ES-I3 (cell line): Measurements from ENCODE around the gene DCXR.
"Not testable (repeated sequence)": the region's sequence is repeated elsewhere in the genome, so short reads cannot be mapped to it uniquely, and the experiment has no call there.

Experiments used
- H3K36me3 ChIP-seq: 2 replicates; pipeline ENCODE4 v1.6.1; 2013; ENCODE audit warnings: mild to moderate bottlenecking, low read length, control low read depth, moderate library complexity; ENCODE audit not compliant: insufficient read depth
- H3K4me1 ChIP-seq: 2 replicates; pipeline ENCODE4 v1.6.1; 2013; ENCODE audit warnings: mild to moderate bottlenecking, control low read depth, low read length; ENCODE audit not compliant: insufficient read depth
- H3K9ac ChIP-seq: 2 replicates; pipeline ENCODE4 v1.6.1; 2013; ENCODE audit warnings: low read depth, mild to moderate bottlenecking, low read length, moderate library complexity
- H3K9me3 ChIP-seq: 2 replicates; pipeline ENCODE4 v1.6.1; 2013; ENCODE audit warnings: mild to moderate bottlenecking, low read length, moderate library complexity; ENCODE audit not compliant: control insufficient read depth, insufficient read depth

Gene DCXR

DNA sequence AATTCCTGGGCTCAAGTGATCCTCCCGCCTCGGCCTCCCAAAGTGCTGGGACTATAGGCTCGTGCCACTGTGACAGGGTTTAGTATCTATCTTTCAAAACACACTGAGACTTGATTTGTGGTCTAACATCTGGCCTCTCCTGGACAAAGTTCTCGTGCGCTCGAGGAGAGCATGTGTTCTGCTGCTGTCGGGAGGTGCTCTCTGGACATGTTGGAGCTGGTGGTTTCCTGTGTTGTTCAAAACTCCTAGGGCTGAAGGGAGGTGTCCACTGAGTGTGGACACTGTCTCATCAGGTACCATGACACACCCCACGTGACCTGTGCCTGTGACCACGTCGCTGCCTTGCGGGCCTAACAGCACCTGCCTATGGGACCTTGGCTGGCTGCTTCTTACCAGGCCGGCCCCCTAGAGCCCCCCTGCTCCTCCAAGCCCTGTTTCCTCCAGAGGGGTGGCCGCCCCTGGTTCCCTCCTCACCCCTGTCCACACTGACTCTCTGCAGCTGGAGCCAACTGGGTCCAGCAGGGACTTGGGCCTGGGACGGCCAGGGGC, 8.5 kb upstream of the DCXR start:
- Histone ChIP-seq H3K4me1 (peaks cover 13% of the 10 kb centered on the region; the same call in 1 of the 2 replicates), H3K9ac (no peak overlapping the region), H3K9me3 (no peaks in the 10 kb centered on the region), H3K36me3 (peaks cover 2% of the 10 kb centered on the region; the same call in 1 of the 2 replicates)

DNA sequence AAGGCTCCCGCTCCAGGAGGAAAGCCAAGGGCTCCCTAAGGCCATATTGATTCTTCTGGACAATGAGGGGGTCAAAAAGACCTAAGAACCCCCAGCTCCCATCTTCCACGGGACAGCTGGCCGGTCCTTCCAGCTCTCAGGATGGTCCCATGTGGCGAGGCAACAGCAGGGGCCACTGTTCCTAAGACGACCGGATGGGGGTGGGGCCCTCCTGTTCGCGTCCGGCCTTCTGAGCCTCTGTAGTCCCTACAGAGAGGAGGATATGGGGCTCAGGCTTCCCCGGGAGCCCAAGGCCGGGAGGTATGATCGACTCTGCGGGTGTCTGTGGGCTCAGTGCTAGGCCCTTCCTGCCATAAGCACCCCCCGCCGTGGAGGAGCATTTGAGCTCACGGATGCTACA, 6.0 kb upstream of the DCXR start:
- H3K4me1 ChIP-seq: peaks cover 13% of the 10 kb centered on the region; the same call in 1 of the 2 replicates
- H3K9me3 ChIP-seq: no peaks in the 10 kb centered on the region
- H3K36me3 ChIP-seq: peaks cover 2% of the 10 kb centered on the region; the same call in 1 of the 2 replicates
- H3K9ac ChIP-seq: no peak overlapping the region

DNA sequence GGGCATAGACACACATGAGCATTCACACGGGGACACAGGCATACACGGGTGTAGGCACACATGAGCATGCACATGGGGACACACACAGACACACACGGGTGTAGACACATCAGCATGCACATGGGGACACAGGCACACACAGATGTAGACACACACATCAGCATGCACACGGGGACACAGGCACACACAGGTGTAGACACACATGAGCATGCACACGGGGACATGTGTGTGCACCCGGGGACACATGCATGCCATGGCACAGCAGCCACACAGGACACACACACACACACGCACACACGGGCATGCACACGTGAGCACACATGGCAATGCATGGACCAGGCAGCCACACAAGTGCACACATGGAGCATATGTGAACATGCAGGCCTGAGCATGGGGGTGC, 5.2 kb upstream of the DCXR start:
- no peaks in the 10 kb centered on the region for H3K9me3 ChIP-seq
- H3K9ac ChIP-seq: no peak overlapping the region
- H3K36me3 ChIP-seq: no peaks in the 10 kb centered on the region
- peaks cover 13% of the 10 kb centered on the region; the same call in 1 of the 2 replicates for H3K4me1 ChIP-seq

DNA sequence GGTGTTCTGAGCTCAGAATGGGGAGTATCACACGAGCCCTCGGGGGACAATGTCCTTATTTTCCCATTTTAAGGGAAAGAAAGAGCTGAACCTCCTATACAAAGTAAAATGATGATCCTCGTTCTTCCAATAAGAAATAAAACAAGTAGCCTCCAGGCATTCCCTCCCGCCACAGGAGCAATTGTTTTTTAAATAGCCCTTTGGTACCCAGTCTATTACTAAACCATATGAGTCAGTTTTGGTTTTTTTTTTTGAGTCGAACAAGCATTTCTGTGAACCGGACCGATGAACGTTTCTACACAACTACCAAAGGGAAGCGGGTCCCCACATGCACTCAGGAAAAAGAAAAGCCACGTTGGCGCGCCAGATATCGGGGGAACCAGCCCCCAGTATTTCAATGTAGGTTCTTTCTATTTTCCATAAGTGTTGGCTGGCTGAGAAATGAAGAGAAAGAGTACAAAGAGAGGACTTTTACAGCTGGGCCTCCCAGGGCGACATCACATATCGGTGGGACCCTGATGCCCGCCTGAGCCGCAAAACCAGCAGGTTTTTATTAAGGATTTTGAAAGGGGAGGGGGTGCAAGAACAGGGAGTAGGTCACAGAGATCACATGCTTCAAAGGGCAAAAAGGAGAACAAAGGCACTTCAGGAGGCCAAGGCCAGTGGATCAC, 3.8 kb upstream of the DCXR start:
- H3K36me3 ChIP-seq: no peaks in the 10 kb centered on the region

DNA sequence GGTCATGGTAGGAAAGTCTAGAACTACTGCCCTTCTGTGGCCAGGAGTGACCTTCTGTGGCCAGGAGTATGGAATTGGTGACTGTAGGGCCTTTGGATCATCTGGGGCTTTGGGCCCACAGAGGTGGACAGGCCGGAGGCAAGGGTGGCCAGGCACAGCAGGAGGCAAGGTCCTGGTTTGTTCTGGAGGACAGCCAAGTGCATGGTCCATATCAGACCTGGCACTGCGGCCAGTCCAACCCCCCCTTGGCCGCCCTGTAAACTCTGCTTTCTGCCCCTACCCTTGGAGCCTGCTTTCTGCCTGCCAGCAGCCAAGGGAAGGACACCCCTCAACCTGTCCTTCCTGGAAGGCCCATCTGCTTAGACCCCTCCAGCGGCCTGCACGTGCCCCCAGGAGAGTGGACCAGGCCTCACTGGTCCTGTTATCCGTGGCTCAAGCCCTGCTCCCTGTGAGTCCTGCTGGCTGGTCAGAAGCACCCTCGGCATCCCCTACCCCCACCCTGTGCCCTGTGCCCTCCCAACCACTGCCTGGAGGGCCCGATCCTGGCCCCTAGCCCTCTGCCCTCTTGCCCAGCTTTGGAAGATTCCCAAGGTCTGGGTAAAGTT, 2.3 kb upstream of the DCXR start:
- H3K4me1 ChIP-seq: peaks cover 13% of the 10 kb centered on the region; the same call in 1 of the 2 replicates

More for the DNA sequence above, 3.8 kb upstream of the DCXR start:
- no peak overlapping the region for H3K9ac ChIP-seq
- no peaks in the 10 kb centered on the region for H3K9me3 ChIP-seq
- H3K4me1 ChIP-seq: peaks cover 13% of the 10 kb centered on the region; the same call in 1 of the 2 replicates

DNA sequence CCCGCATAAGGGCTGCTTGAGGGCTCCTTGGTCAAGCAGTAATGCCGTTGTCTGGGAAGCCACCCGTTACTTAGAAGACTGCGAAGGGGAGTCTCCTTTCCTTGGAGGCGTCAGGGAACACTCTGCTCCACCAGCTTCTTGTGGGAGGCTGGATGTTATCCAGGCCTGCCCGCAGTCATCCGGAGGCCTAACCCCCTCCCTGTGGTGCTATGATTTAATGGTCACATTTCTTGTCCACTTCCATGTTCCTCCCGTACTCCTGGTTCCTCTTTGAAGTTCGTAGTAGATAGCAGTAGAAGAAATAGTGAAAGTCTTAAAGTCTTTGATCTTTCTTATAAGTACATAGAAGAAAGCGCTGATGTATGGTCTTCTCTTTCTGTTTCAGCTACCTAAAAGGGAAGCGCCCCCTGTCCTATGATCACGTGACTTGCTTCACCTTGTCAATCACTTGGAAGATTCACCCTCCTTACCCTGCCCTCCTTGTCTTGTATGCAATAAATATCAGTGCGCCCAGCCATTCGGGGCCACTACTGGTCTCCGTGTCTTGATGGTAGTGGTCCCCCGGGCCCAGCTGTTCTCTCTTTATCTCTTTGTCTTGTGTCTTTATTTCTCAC, 1.4 kb upstream of the DCXR start:
- H3K9ac ChIP-seq, H3K9me3 ChIP-seq, H3K36me3 ChIP-seq: not testable (repeated sequence)
- peaks cover 11% of the 10 kb centered on the region; the same call in 1 of the 2 replicates for H3K4me1 ChIP-seq

More for the DNA sequence above, 2.3 kb upstream of the DCXR start:
- Histone ChIP-seq H3K9ac (no peak overlapping the region), H3K9me3 (no peaks in the 10 kb centered on the region), H3K36me3 (no peaks in the 10 kb centered on the region)

DNA sequence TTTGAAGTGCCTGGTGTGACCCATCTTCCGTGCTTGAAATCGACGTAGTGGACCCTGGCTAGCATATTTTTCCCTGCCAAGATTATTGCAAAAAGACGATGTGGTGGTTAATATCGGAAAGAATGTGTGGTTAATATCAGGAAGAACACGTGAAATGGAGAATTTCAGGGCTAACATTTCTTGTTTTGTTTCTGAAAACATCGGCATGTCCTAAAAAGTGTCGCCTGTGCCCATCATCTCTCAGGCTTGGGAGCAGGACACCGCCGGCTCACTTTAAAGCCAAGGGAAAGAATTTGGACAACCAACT, 345 bp upstream of the DCXR start:
- Histone ChIP-seq H3K4me1 (peaks cover 3% of the 10 kb centered on the region; the same call in 1 of the 2 replicates), H3K9ac (peak overlapping the region; percentile 87; the same call in 1 of the 2 replicates)

DNA sequence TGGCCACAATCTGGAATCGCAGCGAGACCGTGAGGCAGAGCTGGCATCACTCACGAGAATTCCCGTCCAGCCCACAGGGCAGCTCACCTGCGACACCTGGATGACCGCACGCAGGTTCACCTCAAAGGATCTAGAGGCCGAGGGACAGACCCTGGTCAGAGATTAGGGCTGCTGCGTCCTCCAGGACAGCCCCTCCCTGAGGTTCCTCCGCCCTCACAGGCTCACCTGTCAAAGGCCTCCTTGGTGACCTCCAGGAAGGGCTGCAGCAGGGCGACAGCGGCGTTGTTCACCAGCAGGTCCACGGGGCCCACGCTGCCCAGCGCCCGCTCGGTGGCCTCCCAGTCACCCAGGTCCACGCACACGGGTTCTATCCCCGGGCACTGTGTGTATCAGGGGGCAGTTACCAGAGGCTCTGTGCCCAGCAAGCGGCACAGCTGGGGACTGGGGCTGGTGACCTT, 834 bp downstream of the DCXR start:
- Histone ChIP-seq H3K9ac (peak overlapping the region; percentile 87), H3K4me1 (peaks cover 2% of the 10 kb centered on the region; the same call in 1 of the 2 replicates)

More for the DNA sequence above, 345 bp upstream of the DCXR start:
- H3K36me3 ChIP-seq: no peaks in the 10 kb centered on the region
- H3K9me3 ChIP-seq: no peaks in the 10 kb centered on the region

DNA sequence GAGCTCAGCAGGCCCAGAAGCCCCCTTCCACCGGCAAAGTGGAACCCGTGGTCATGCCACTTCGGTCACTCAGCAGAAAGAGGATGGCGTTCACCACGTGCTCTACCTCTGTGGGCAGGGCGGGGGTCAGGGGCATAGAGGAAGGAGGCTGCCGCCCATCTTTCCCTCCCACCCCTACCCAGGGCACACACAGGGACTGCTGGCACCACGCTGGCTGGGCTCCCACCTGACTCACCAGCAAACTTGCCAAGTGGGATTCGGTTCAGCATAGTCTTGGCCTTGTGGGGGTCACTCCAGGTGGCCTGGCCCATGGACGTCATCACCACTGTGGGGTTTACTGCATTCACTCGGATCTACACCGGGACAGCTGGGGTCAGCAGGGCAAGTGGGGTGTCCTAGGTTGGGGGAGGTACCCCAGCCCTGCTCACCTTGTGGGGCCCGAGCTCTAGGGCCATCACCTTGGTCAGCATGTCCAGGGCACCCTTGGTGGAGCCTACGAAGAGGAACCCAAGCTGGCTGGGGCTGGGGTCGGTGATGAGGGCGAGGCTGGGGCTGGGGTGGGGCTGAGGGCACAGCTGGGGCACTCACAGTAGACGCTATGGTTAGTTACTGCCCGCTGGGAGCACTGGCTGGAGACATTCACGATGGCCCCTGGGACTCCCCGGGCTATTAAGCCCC, 1.4 kb downstream of the DCXR start:
- peaks cover 2% of the 10 kb centered on the region; the same call in 1 of the 2 replicates for H3K4me1 ChIP-seq
- no peaks in the 10 kb centered on the region for H3K9me3 ChIP-seq
- H3K9ac ChIP-seq: no peak overlapping the region
- no peaks in the 10 kb centered on the region for H3K36me3 ChIP-seq

More for the DNA sequence above, 834 bp downstream of the DCXR start:
- no peaks in the 10 kb centered on the region for H3K36me3 ChIP-seq
- no peaks in the 10 kb centered on the region for H3K9me3 ChIP-seq

DNA sequence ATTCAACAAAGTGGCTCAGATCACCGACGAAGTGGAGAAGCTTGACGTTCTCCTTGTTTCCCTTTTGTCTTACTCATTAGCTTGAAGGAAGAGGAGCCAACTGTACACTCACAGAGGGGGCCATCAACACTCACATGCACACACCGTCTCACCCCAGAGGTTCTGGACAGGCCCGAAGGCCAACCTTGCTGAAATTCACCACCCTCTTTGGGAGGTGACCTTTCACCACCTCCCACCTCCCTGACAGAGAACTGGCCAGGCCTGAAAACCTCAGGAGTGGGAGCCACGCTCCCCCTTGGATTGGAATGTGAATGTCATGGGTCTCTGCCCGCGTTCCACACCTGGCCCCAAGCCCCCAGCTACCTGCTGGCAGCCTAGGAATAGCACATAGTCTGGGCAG, 2.0 kb downstream of the DCXR start:
- H3K9ac ChIP-seq: no peak overlapping the region
- H3K9me3 ChIP-seq: no peaks in the 10 kb centered on the region
- no peaks in the 10 kb centered on the region for H3K36me3 ChIP-seq
- peaks cover 2% of the 10 kb centered on the region; the same call in 1 of the 2 replicates for H3K4me1 ChIP-seq

DNA sequence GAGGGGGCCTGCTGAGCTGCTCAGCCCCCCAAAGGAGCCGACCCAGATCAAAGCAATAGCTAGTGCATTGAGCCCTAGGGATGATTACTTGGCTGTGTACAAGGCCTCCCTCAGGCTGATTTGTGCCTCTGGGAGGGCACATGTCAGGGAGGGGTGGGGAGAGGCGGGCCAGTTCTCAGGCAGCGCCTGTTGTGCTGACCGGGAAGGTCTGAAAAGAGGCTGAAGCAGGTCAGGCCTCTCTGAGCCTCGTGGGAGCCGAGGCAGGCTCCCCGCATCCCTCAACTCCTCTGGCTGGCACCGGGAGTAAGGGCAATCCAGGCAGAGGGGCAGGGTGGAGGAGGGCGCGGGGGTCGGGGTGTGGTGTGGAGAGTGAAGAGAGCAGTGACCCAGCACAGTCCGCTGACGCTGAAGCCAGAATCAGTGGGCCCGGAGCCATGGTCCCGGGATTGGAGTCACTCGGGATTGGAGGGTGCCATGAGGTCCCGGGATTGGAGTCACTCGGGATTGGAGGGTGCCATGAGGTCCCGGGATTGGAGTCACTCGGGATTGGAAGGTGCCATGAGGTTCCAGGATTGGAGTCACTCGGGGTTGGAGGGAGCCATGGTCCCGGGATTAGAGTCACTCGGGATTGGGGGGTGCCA, 3.0 kb downstream of the DCXR start:
- no peak overlapping the region for H3K9ac ChIP-seq

DNA sequence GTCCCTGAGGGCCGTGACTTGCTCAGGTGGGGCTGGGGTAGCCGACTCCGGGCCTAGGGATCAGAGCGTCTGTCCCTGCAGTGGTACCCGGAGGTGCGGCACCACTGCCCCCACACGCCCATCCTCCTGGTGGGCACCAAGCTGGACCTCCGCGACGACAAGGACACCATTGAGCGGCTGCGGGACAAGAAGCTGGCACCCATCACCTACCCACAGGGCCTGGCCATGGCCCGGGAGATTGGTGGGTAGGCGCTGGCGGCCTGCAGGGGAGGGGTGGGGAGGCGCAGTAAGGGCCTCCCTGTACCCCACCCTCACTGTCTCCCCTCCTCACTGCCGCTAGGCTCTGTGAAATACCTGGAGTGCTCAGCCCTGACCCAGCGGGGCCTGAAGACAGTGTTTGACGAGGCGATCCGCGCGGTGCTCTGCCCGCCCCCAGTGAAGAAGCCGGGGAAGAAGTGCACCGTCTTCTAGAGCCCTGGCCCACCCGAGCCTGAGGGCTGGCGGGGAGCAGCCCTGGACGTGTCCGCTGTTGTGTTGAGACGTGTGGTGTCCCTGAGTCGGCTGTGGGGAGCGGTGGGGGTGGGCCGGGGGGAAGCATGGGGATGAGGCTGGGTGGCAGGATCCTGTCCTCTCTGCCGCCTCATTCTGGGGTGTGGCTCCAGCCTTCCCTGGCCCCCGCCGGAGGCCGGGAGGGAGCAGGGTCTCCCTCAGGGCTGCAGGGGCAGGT, 4.0 kb downstream of the DCXR start:
- Histone ChIP-seq H3K9me3 (no peaks in the 10 kb centered on the region), H3K36me3 (no peaks in the 10 kb centered on the region), H3K9ac (no peak overlapping the region), H3K4me1 (peaks cover 2% of the 10 kb centered on the region; the same call in 1 of the 2 replicates)

More for the DNA sequence above, 3.0 kb downstream of the DCXR start:
- Histone ChIP-seq H3K9me3 (no peaks in the 10 kb centered on the region), H3K36me3 (no peaks in the 10 kb centered on the region), H3K4me1 (peaks cover 2% of the 10 kb centered on the region; the same call in 1 of the 2 replicates)

DNA sequence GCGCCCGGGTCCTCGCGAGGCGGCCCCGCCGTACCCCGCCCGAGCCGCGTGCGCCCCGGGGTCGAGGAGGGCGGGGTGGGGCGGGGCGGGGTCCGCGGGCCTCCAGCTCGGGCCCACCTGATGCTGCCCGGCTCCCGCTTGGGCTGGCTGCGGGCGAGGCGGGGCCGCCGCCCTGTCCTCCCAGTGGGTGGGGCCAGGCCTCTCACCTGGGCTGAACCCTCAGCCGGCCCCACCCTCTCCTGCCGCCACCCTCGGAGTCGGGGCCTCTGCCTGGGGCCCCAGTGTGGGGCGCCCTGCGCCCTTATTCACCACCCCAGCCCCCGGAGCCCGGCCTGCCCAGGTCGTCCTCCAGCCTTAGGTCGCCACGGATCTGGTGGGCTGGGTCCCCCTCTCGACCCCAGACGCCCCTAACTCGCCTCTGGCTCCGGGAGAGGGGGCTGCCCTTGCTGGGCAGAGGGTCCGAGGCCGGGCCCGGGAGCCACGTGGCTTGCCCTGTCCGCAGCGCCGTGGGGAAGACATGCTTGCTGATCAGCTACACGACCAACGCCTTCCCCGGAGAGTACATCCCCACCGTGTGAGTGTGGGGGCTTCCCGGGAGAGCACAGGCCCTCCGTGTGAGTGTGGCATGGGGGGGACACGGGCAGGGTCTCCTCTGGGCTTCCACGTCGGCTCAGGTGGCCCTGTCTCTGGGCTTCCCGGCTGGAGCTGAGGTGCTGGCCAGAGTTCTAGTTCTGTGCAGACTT, 5.4 kb downstream of the DCXR start:
- Histone ChIP-seq H3K9me3 (no peaks in the 10 kb centered on the region), H3K4me1 (peaks cover 2% of the 10 kb centered on the region; the same call in 1 of the 2 replicates), H3K9ac (peak overlapping the region; percentile 57), H3K36me3 (no peaks in the 10 kb centered on the region)
